Suprapubic skin (tissue), 4 donors: ENCODE data around the gene THY1. TPM values are rescaled to one million over a fixed set of nuclear protein-coding genes. Genes with fewer than 3 reads are reported as not detected.
A peak's percentile ranks its signal among the peaks of the same experiment; 100 is the strongest.

Experiments used
- DNase-seq, 2 donors: peaks; one replicate each; pipeline ENCODE4 v3.0.0-alpha.2; 2019; ENCODE audit warnings: low spot score in 2 of 2
- H3K27ac ChIP-seq: fragments of 200-600 bp; sonication (generic); one replicate; pipeline ENCODE4 v1.5.1; 2019
- H3K27me3 ChIP-seq: fragments of 200-600 bp; sonication (generic); one replicate; pipeline ENCODE4 v1.5.1; 2019
- H3K36me3 ChIP-seq: fragments of 200-600 bp; sonication (generic); one replicate; pipeline ENCODE4 v1.5.1; 2019
- H3K4me1 ChIP-seq: fragments of 200-600 bp; sonication (generic); one replicate; pipeline ENCODE4 v1.5.1; 2019
- H3K4me3 ChIP-seq: fragments of 200-600 bp; sonication (generic); one replicate; pipeline ENCODE4 v1.5.1; 2019; ENCODE audit warnings: mild to moderate bottlenecking
- H3K9me3 ChIP-seq: fragments of 200-600 bp; sonication (generic); one replicate; pipeline ENCODE4 v1.5.1; 2019
- EP300 ChIP-seq: sonication (generic); formaldehyde crosslinking; IDR thresholded peaks from one replicate; pipeline ENCODE4 v1.6.1; 2017; ENCODE audit warnings: antibody characterized with exemption
- POLR2A ChIP-seq, 2 donors: fragments of 450-650 bp; IDR thresholded peaks; one replicate each; pipeline ENCODE4 v1.6.1; 2017; ENCODE audit warnings: antibody characterized with exemption in 2 of 2, mild to moderate bottlenecking in 2 of 2, moderate library complexity in 2 of 2
- POLR2AphosphoS5 ChIP-seq, 3 donors: sonication (generic); formaldehyde crosslinking; IDR thresholded peaks; one replicate each; pipeline ENCODE4 v1.6.1; 2017; ENCODE audit warnings: antibody characterized with exemption in 3 of 3
- WGBS: methylation state at CpG from one replicate; pipeline ENCODE4 v1.1.5; 2018; 5-methylcytosine and 5-hydroxymethylcytosine counted together
- total RNA-seq, 4 donors: library from RNA; depleted of rRNA; stranded (reverse); fragments of >200 nt; gene quantifications; one replicate each; pipeline ENCODE4 v1.1.0, GENCODE V29; 2016
- TF ChIP-seq, protein P1 (sequence below), 2 donors: fragments of 200-600 bp in 1 of 2; fragments of 450-650 bp in 1 of 2; sonication (generic) in 1 of 2; IDR thresholded peaks; one replicate each; pipeline ENCODE4 v1.5.1; 2016 to 2019; ENCODE audit warnings: antibody characterized with exemption in 2 of 2, mild to moderate bottlenecking in 1 of 2, moderate library complexity in 1 of 2

The THY1 gene
- total RNA-seq, 4 donors from 2014 or later, result 3.5 to 18.8 (median 6.9) TPM

- Histone ChIP-seq H3K36me3 (no peaks in the 10 kb centered on the region), H3K4me1 (peaks cover 22% of the 10 kb centered on the region), H3K27me3 (peaks cover 39% of the 10 kb centered on the region), H3K27ac (no peak overlapping the region), H3K9me3 (no peaks in the 10 kb centered on the region), H3K4me3 (no peak overlapping the region)
- TF ChIP-seq EP300 (no peak), POLR2A (IDR thresholded peaks at IDR 0.05) (no peak), POLR2AphosphoS5 (IDR thresholded peaks at IDR 0.05) (no peak)
- TF ChIP-seq, protein P1, sequence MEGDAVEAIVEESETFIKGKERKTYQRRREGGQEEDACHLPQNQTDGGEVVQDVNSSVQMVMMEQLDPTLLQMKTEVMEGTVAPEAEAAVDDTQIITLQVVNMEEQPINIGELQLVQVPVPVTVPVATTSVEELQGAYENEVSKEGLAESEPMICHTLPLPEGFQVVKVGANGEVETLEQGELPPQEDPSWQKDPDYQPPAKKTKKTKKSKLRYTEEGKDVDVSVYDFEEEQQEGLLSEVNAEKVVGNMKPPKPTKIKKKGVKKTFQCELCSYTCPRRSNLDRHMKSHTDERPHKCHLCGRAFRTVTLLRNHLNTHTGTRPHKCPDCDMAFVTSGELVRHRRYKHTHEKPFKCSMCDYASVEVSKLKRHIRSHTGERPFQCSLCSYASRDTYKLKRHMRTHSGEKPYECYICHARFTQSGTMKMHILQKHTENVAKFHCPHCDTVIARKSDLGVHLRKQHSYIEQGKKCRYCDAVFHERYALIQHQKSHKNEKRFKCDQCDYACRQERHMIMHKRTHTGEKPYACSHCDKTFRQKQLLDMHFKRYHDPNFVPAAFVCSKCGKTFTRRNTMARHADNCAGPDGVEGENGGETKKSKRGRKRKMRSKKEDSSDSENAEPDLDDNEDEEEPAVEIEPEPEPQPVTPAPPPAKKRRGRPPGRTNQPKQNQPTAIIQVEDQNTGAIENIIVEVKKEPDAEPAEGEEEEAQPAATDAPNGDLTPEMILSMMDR (IDR thresholded peaks at IDR 0.05), result no peak
- WGBS, result 75% methylated on average over 3 of the region's 3 CpGs
- DNase-seq, result no peak
These were observed 1.3 kb upstream of the THY1 start for GRCh38 chr11:119424276-119424675.

GRCh38 chr11:119423509-119424254 lies 710 bp upstream of the THY1 start:
- TF ChIP-seq, protein P1 (IDR thresholded peaks at IDR 0.05), result no peak
- no peak for TF ChIP-seq POLR2AphosphoS5 (IDR thresholded peaks at IDR 0.05)
- TF ChIP-seq EP300, result no peak
- no peak for TF ChIP-seq POLR2A (IDR thresholded peaks at IDR 0.05)
- no peak for DNase-seq
- H3K27ac ChIP-seq, result no peak overlapping the region
- peak overlapping the region; percentile 50 for H3K4me3 ChIP-seq
- no peaks in the 10 kb centered on the region for H3K9me3 ChIP-seq
- H3K27me3 ChIP-seq, result peaks cover 39% of the 10 kb centered on the region
- WGBS, result 56% methylated on average over 14 of the region's 14 CpGs
- H3K36me3 ChIP-seq, result no peaks in the 10 kb centered on the region
- H3K4me1 ChIP-seq, result peaks cover 22% of the 10 kb centered on the region

DNA sequence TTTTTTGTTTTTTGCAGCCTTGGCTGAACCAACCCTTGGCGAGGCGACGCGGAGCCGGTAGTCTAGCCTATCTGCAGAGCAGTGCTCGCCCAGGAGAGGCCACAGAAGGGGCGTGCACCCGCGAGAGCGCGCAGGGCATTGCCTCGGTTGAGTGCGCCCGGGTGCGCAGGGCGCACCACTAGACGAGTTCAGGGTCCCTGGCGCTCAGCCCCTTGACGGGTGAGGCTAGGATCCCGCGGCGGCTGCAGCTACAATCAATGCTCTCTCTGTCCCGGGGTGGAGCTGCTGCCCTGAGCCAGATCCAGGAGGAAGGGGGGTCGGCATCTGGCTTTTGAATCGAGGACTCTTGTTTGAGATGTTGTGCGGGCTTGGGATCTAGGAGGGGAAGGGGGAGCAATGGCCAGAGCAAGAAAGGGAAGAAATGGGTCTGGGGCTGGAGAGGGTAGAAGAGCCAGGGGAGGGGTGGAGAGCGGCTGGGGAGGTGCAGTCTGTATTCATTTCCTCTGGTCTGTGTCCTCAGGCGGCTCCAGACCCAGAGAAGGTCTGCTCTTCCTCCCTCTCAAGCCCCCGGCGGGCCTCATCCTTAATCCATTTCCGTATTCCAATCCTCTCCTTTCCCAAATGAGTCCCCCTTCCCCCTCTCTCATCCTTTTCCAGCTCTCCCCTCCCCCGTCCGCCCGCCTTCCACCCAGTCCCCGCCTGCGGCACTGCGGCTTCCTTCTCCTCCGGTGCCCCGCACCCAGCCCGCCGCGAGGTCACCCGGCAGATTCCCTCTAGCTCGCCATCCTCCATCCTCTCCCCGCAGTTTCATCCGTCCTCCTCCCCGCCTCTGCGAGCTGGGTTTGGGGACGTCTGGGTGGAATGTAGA lies 797 bp downstream of the THY1 start:
- peak overlapping the region; percentile 50 for H3K4me3 ChIP-seq
- DNase-seq, result no peak

GRCh38 chr11:119421351-119421750 lies 1.6 kb downstream of the THY1 start:
- H3K27ac ChIP-seq, result no peak overlapping the region
- H3K27me3 ChIP-seq, result peaks cover 39% of the 10 kb centered on the region

More for the DNA sequence above, 797 bp downstream of the THY1 start:
- peaks cover 35% of the 10 kb centered on the region for H3K4me1 ChIP-seq
- no peak for TF ChIP-seq EP300
- no peak for TF ChIP-seq POLR2AphosphoS5 (IDR thresholded peaks at IDR 0.05)
- no peak for TF ChIP-seq POLR2A (IDR thresholded peaks at IDR 0.05)
- under 1% methylated on average over 44 of the region's 49 CpGs for WGBS
- H3K27me3 ChIP-seq, result peaks cover 39% of the 10 kb centered on the region
- H3K9me3 ChIP-seq, result no peaks in the 10 kb centered on the region
- peak overlapping the region; percentile 71 for H3K27ac ChIP-seq
- H3K36me3 ChIP-seq, result no peaks in the 10 kb centered on the region

DNA sequence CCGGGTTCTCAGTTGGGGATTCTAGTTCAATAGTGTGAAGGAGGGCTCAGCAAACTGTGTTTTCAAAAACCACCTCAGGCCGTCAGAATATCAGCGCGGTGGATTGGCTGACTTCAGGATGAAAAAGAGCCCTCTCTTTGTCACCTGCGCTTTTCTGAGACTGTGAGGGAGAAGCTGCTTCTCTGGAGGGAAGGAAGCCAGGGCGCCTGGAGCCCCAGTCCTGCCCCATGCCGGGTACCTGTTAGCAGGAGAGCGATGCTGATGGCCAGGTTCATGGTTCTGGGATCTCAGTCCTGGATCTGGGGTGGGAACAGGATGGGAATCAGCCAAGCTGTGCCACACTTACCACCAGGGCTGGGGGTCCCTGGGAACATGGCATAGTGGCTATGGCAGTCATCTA lies 2.3 kb downstream of the THY1 start:
- no peak for TF ChIP-seq EP300
- TF ChIP-seq, protein P1 (IDR thresholded peaks at IDR 0.05), result no peak
- TF ChIP-seq POLR2AphosphoS5 (IDR thresholded peaks at IDR 0.05), result no peak
- no peak for TF ChIP-seq POLR2A (IDR thresholded peaks at IDR 0.05)
- 72% methylated on average over 8 of the region's 8 CpGs for WGBS

More at GRCh38 chr11:119421351-119421750, 1.6 kb downstream of the THY1 start:
- no peak for DNase-seq
- TF ChIP-seq EP300, result no peak
- TF ChIP-seq, protein P1 (IDR thresholded peaks at IDR 0.05), result no peak
- TF ChIP-seq POLR2AphosphoS5 (IDR thresholded peaks at IDR 0.05), result no peak
- TF ChIP-seq POLR2A (IDR thresholded peaks at IDR 0.05), result no peak
- H3K4me1 ChIP-seq, result peaks cover 39% of the 10 kb centered on the region
- no peaks in the 10 kb centered on the region for H3K9me3 ChIP-seq
- H3K4me3 ChIP-seq, result peak overlapping the region; percentile 50
- WGBS, result 33% methylated on average over 8 of the region's 8 CpGs
- H3K36me3 ChIP-seq, result no peaks in the 10 kb centered on the region

More for the DNA sequence above, 2.3 kb downstream of the THY1 start:
- no peaks in the 10 kb centered on the region for H3K9me3 ChIP-seq
- no peak overlapping the region for H3K4me3 ChIP-seq
- no peak for DNase-seq
- no peaks in the 10 kb centered on the region for H3K36me3 ChIP-seq
- H3K4me1 ChIP-seq, result peaks cover 39% of the 10 kb centered on the region
- H3K27me3 ChIP-seq, result peaks cover 39% of the 10 kb centered on the region
- no peak overlapping the region for H3K27ac ChIP-seq
